HCT116 (cell line): ENCODE measurements around the gene AQP12B. TPM values are rescaled to one million over a fixed set of nuclear protein-coding genes. Genes with fewer than 3 reads are reported as not detected.

Experiments used
- ATAC-seq: fragments of 200-7000 bp; cut with Tn5 transposase; 2 replicates; pipeline ENCODE4 v1.9.1; 2020; ENCODE audit warnings: mild to moderate bottlenecking, moderate library complexity
- BruUV-seq: library from RNA; stranded (reverse); fragments of 400-500 nt; replicated peaks from 2 replicates; lab custom pipeline; 2021; lab: Mats Ljungman, UMichigan
- CTCF ChIA-PET: fragments of 300-600 bp; sonication (Branson Sonifier 250); formaldehyde crosslinking; loops from one replicate; lab custom pipeline; 2021; ENCODE audit warnings: antibody characterized with exemption; lab: Charles Lee
- POLR2A ChIA-PET: fragments of 300-600, 350-600 bp; sonication (Branson Sonifier 250); formaldehyde crosslinking; loops from one replicate; lab custom pipeline; 2021; ENCODE audit warnings: antibody characterized with exemption; lab: Charles Lee
- RAD21 ChIA-PET, 2 experiments: fragments of 300-600 bp; sonication (Branson Sonifier 250); formaldehyde crosslinking; loops; one replicate each; lab custom pipeline; 2023; ENCODE audit warnings: low total read pairs in 2 of 2; ENCODE audit not compliant: uncharacterized antibody in 2 of 2, unreplicated experiment in 2 of 2, low non-redundant PET in 1 of 2; lab: Charles Lee
- DNase-seq: peaks from one replicate; pipeline ENCODE4 v3.0.0-alpha.2; 2010; ENCODE audit warnings: low read depth, low spot score
- H2AFZ ChIP-seq: fragments of 200-600 bp; shearing (Covaris generic), sonication (generic); 2 replicates; pipeline ENCODE4 v1.6.1; 2017; ENCODE audit warnings: low read depth, mixed run types, mixed read lengths, antibody characterized with exemption, low read length; ENCODE audit not compliant: poor library complexity, severe bottlenecking
- H3K27ac ChIP-seq: 2 replicates; pipeline ENCODE4 v1.5.1; 2012; ENCODE audit warnings: low read depth, low read length
- H3K27me3 ChIP-seq: fragments of 200-600 bp; sonication (generic); 2 replicates; pipeline ENCODE4 v1.6.1; 2016; ENCODE audit warnings: mixed run types, low read length, mixed read lengths; ENCODE audit not compliant: insufficient read depth
- H3K36me3 ChIP-seq, 2 experiments: fragments of 200-500 bp in 1 of 2; fragments of 200-600 bp in 1 of 2; sonication (Bioruptor generic) in 1 of 2; sonication (generic) in 1 of 2; 2 replicates each; pipeline versions ENCODE4 v1.5.1 to v1.6.1; 2014 to 2016; ENCODE audit warnings: low read length in 2 of 2, inconsistent platforms in 1 of 2, mixed read lengths in 1 of 2, mixed run types in 1 of 2; ENCODE audit not compliant: insufficient read depth in 2 of 2, control insufficient read depth in 1 of 2
- H3K4me1 ChIP-seq, 2 experiments: fragments of 200-600 bp in 1 of 2; sonication (generic) in 1 of 2; 2 replicates each; pipeline versions ENCODE4 v1.5.1 to v1.6.1; 2012 to 2017; ENCODE audit warnings: low read length in 2 of 2, inconsistent platforms in 1 of 2, mild to moderate bottlenecking in 1 of 2, mixed read lengths in 1 of 2, mixed run types in 1 of 2, moderate library complexity in 1 of 2; ENCODE audit not compliant: insufficient read depth in 2 of 2, control insufficient read depth in 1 of 2
- H3K4me2 ChIP-seq: fragments of 200-600 bp; sonication (generic); 2 replicates; pipeline ENCODE4 v1.6.1; 2017; ENCODE audit warnings: mixed run types, low read length, mixed read lengths
- H3K4me3 ChIP-seq, 2 experiments: fragments of 200-600 bp in 1 of 2; sonication (generic) in 1 of 2; replicated peaks in 1 of 2; 2 replicates each; pipeline ENCODE4 v1.5.1; 2011 to 2016; ENCODE audit warnings: low read length in 2 of 2, control low read depth in 1 of 2, low read depth in 1 of 2, mild to moderate bottlenecking in 1 of 2, mixed read lengths in 1 of 2, mixed run types in 1 of 2
- H3K79me2 ChIP-seq: fragments of 200-600 bp; sonication (generic); 2 replicates; pipeline ENCODE4 v1.6.1; 2017; ENCODE audit warnings: mild to moderate bottlenecking, mixed run types, low read length, moderate library complexity, mixed read lengths; ENCODE audit not compliant: insufficient read depth
- H3K9ac ChIP-seq: fragments of 200-600 bp; sonication (generic); 2 replicates; pipeline ENCODE4 v1.6.1; 2016; ENCODE audit warnings: low read length, mixed read lengths
- H3K9me2 ChIP-seq: fragments of 200-600 bp; sonication (generic), shearing (Covaris generic); 2 replicates; pipeline ENCODE4 v1.6.1; 2017; ENCODE audit warnings: mixed run types, mild to moderate bottlenecking, moderate library complexity; ENCODE audit not compliant: insufficient read depth
- H3K9me3 ChIP-seq, 2 experiments: fragments of 200-500 bp in 1 of 2; fragments of 200-600 bp in 1 of 2; sonication (Bioruptor generic) in 1 of 2; sonication (generic) in 1 of 2; 2 replicates each; pipeline ENCODE4 v1.6.1; 2014 to 2017; ENCODE audit warnings: low read length in 2 of 2, mixed read lengths in 2 of 2, inconsistent platforms in 1 of 2, low read depth in 1 of 2, mild to moderate bottlenecking in 1 of 2, mixed run types in 1 of 2, moderate library complexity in 1 of 2; ENCODE audit not compliant: control insufficient read depth in 1 of 2, insufficient read depth in 1 of 2
- H4K20me1 ChIP-seq: fragments of 200-600 bp; sonication (generic), shearing (Covaris generic); 2 replicates; pipeline ENCODE4 v1.6.1; 2017; ENCODE audit warnings: mixed run types, mild to moderate bottlenecking, moderate library complexity; ENCODE audit not compliant: insufficient read depth
- ATF3 ChIP-seq: IDR thresholded peaks from 2 replicates; pipeline ENCODE4 v1.6.1; 2012
- CTCF ChIP-seq, 3 experiments: fragments of 200-600 bp in 1 of 3; sonication (generic) in 1 of 3; IDR thresholded peaks in 2 of 3; conservative IDR thresholded peaks in 1 of 3; 2 replicates each; pipeline ENCODE4 v1.5.1; 2012 to 2017; ENCODE audit warnings: low read depth in 2 of 3, low read length in 2 of 3, antibody characterized with exemption in 1 of 3, borderline replicate concordance in 1 of 3, control low read depth in 1 of 3, mild to moderate bottlenecking in 1 of 3, mixed read lengths in 1 of 3, mixed run types in 1 of 3, moderate library complexity in 1 of 3; ENCODE audit not compliant: insufficient read depth in 1 of 3
- EGR1 ChIP-seq: IDR thresholded peaks from 2 replicates; pipeline ENCODE4 v1.6.1; 2012; ENCODE audit warnings: low read depth
- ELF1 ChIP-seq: IDR thresholded peaks from 2 replicates; pipeline ENCODE4 v1.6.1; 2012; ENCODE audit warnings: low read depth, borderline replicate concordance
- EZH2 ChIP-seq: fragments of 200-600 bp; sonication (generic); IDR thresholded peaks from 2 replicates; pipeline ENCODE4 v1.6.1; 2017; ENCODE audit warnings: antibody characterized with exemption, mixed run types
- EZH2phosphoT487 ChIP-seq: fragments of 200-600 bp; IDR thresholded peaks from 2 replicates; pipeline ENCODE4 v1.6.1; 2018; ENCODE audit warnings: antibody characterized with exemption, borderline replicate concordance
- FOSL1 ChIP-seq: IDR thresholded peaks from 2 replicates; pipeline ENCODE4 v1.6.1; 2012; ENCODE audit warnings: low read depth
- JUND ChIP-seq: IDR thresholded peaks from 2 replicates; pipeline ENCODE4 v1.6.1; 2012
- MAX ChIP-seq: IDR thresholded peaks from 2 replicates; pipeline ENCODE4 v1.6.1; 2012
- POLR2A ChIP-seq: IDR thresholded peaks from 2 replicates; pipeline ENCODE4 v1.7.0; 2011; ENCODE audit warnings: borderline replicate concordance; ENCODE audit not compliant: insufficient read depth, insufficient read length; ENCODE audit errors: extremely low read depth
- POLR2AphosphoS5 ChIP-seq: IDR thresholded peaks from 2 replicates; pipeline ENCODE4 v1.6.1; 2011; ENCODE audit warnings: mild to moderate bottlenecking, low read depth, low read length, moderate library complexity
- RAD21 ChIP-seq: IDR thresholded peaks from 2 replicates; pipeline ENCODE4 v1.6.1; 2012; ENCODE audit warnings: low read depth, mild to moderate bottlenecking
- REST ChIP-seq: IDR thresholded peaks from 2 replicates; pipeline ENCODE4 v1.6.1; 2012; ENCODE audit warnings: low read depth
- SIN3A ChIP-seq: IDR thresholded peaks from 2 replicates; pipeline ENCODE4 v1.6.1; 2012; ENCODE audit warnings: low read depth
- SP1 ChIP-seq: IDR thresholded peaks from 2 replicates; pipeline ENCODE4 v1.6.1; 2012; ENCODE audit warnings: low read depth
- ZFX ChIP-seq: fragments of 450-650 bp; IDR thresholded peaks from 2 replicates; pipeline ENCODE4 v1.6.1; 2017
- ZNF274 ChIP-seq: fragments of 200-500 bp; sonication (Bioruptor generic); IDR thresholded peaks from 2 replicates; pipeline ENCODE4 v1.6.1; 2014; ENCODE audit warnings: mild to moderate bottlenecking, low read depth, low read length, inconsistent platforms
- intact Hi-C: fragments of 100-400 bp; cut with micrococcal nuclease; formaldehyde crosslinking; loops from 2 replicates; pipeline ENCODE4 v1.10.0; 2022
- total RNA-seq: library from RNA; stranded (reverse); gene quantifications from one replicate; pipeline ENCODE4 v1.2.1, GENCODE V29; 2021; ENCODE audit not compliant: unreplicated experiment

Gene AQP12B
- total RNA-seq, 1 experiment from 2014 or later = not detected

GRCh38 chr2:240645346-240645745 is 37.3 kb downstream of the AQP12B start:
- Histone ChIP-seq H3K79me2 (no peaks in the 10 kb centered on the region), H3K27me3 (peaks cover 9% of the 10 kb centered on the region), H3K36me3 (no peaks in the 10 kb centered on the region), H3K4me1 (no peaks in the 10 kb centered on the region), H3K4me3 (no peak overlapping the region), H4K20me1 (no peaks in the 10 kb centered on the region), H3K9me2 (no peaks in the 10 kb centered on the region), H3K27ac (no peak overlapping the region), H3K9ac (no peak overlapping the region), H3K4me2 (no peak overlapping the region), H3K9me3 (no peaks in the 10 kb centered on the region), H2AFZ (no peak overlapping the region)
- no peak for ATAC-seq
- intact Hi-C loops = no loop called here
- no peak for DNase-seq
- no TSS peak for BruUV-seq
- ChIA-PET POLR2A (no interaction called here), RAD21 (no interaction called here), CTCF (no interaction called here)
- TF ChIP-seq MAX = no peak
- TF ChIP-seq SP1 = no peak
- TF ChIP-seq ZFX = no peak
- no peak for TF ChIP-seq POLR2AphosphoS5
- no peak for TF ChIP-seq EGR1
- TF ChIP-seq SIN3A = no peak
- TF ChIP-seq JUND = no peak
- TF ChIP-seq EZH2phosphoT487 = no peak
- TF ChIP-seq ATF3 = no peak
- TF ChIP-seq RAD21 = no peak
- no peak for TF ChIP-seq ZNF274
- no peak for TF ChIP-seq CTCF (IDR thresholded peaks at IDR 0.05 in 2 of 3, conservative IDR thresholded peaks at IDR 0.05 in 1 of 3; ENCODE audit: borderline replicate concordance in 1 of 3, insufficient read depth in 1 of 3, low read depth in 2 of 3, low read length in 2 of 3)
- no peak for TF ChIP-seq ELF1
- TF ChIP-seq REST = no peak
- no peak for TF ChIP-seq POLR2A
- TF ChIP-seq FOSL1 = no peak
- TF ChIP-seq EZH2 = no peak
